Gastrocnemius medialis (tissue), 4 donors: ENCODE measurements around the gene PSD4.

Source experiments
- POLR2A ChIP-seq, 2 donors: fragments of 450-650 bp; IDR thresholded peaks; one replicate each; pipeline ENCODE4 v1.6.1; 2017; ENCODE audit warnings: antibody characterized with exemption in 2 of 2, mild to moderate bottlenecking in 2 of 2, moderate library complexity in 2 of 2
- TF ChIP-seq, protein P1 (sequence below), 5 experiments: fragments of 450-650 bp in 3 of 5; fragments of 200-600 bp in 2 of 5; sonication (generic) in 2 of 5; IDR thresholded peaks in 4 of 5; conservative IDR thresholded peaks in 1 of 5; 1 replicate in 4 of 5; 2 replicates in 1 of 5; pipeline ENCODE4 v1.5.1; 2016 to 2019; ENCODE audit warnings: antibody characterized with exemption in 5 of 5, mild to moderate bottlenecking in 3 of 5, moderate library complexity in 3 of 5

- no peak for TF ChIP-seq POLR2A (IDR thresholded peaks at IDR 0.05)
- TF ChIP-seq, protein P1, sequence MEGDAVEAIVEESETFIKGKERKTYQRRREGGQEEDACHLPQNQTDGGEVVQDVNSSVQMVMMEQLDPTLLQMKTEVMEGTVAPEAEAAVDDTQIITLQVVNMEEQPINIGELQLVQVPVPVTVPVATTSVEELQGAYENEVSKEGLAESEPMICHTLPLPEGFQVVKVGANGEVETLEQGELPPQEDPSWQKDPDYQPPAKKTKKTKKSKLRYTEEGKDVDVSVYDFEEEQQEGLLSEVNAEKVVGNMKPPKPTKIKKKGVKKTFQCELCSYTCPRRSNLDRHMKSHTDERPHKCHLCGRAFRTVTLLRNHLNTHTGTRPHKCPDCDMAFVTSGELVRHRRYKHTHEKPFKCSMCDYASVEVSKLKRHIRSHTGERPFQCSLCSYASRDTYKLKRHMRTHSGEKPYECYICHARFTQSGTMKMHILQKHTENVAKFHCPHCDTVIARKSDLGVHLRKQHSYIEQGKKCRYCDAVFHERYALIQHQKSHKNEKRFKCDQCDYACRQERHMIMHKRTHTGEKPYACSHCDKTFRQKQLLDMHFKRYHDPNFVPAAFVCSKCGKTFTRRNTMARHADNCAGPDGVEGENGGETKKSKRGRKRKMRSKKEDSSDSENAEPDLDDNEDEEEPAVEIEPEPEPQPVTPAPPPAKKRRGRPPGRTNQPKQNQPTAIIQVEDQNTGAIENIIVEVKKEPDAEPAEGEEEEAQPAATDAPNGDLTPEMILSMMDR (IDR thresholded peaks at IDR 0.05 in 4 of 5, conservative IDR thresholded peaks at IDR 0.05 in 1 of 5): no peak
Measured at GRCh38 chr2:113129519-113130078, 44.2 kb upstream of the PSD4 start.
